OCI-LY7 (cell line): Measurements from ENCODE around the gene ATP6V1B1. TPM values are rescaled to one million over a fixed set of nuclear protein-coding genes. Genes with fewer than 3 reads are reported as not detected.
"Not testable (repeated sequence)": the region's sequence is repeated elsewhere in the genome, so short reads cannot be mapped to it uniquely, and the experiment has no call there.

Experiments
- BruUV-seq: library from RNA; stranded (reverse); fragments of 400-500 nt; replicated peaks from 2 replicates; lab custom pipeline; 2021; lab: Mats Ljungman, UMichigan
- CTCF ChIA-PET: fragments of 300-600 bp; sonication (Branson Sonifier 250); formaldehyde crosslinking; loops from one replicate; lab custom pipeline; 2022; ENCODE audit warnings: antibody characterized with exemption; ENCODE audit not compliant: unreplicated experiment; lab: Charles Lee
- POLR2A ChIA-PET: fragments of 300-600 bp; sonication (Branson Sonifier 250); formaldehyde crosslinking; loops from one replicate; lab custom pipeline; 2022; ENCODE audit warnings: antibody characterized with exemption; lab: Charles Lee
- DNase-seq: peaks from one replicate; pipeline ENCODE4 v3.0.0-alpha.2; 2015; ENCODE audit warnings: low spot score
- H2AFZ ChIP-seq: fragments of 200-600 bp; sonication (generic), shearing (Covaris generic); 2 replicates; pipeline ENCODE4 v1.6.1; 2014; ENCODE audit warnings: mild to moderate bottlenecking, antibody characterized with exemption, low read length, moderate library complexity
- H3K27ac ChIP-seq: fragments of 200-600 bp; sonication (generic); 2 replicates; pipeline ENCODE4 v1.5.1; 2014; ENCODE audit warnings: mixed run types, low read depth, mild to moderate bottlenecking, moderate library complexity, low read length, inconsistent platforms; ENCODE audit not compliant: poor library complexity, severe bottlenecking
- H3K36me3 ChIP-seq: fragments of 200-600 bp; sonication (generic); 2 replicates; pipeline ENCODE4 v1.6.1; 2014; ENCODE audit warnings: mild to moderate bottlenecking, antibody characterized with exemption, low read length, moderate library complexity, mixed read lengths; ENCODE audit not compliant: insufficient read depth
- H3K4me1 ChIP-seq: fragments of 200-600 bp; sonication (generic); 2 replicates; pipeline ENCODE4 v1.5.1; 2014; ENCODE audit warnings: mild to moderate bottlenecking, low read length; ENCODE audit not compliant: insufficient read depth, poor library complexity, severe bottlenecking
- H3K4me2 ChIP-seq: fragments of 200-600 bp; sonication (generic); 2 replicates; pipeline ENCODE4 v1.6.1; 2014; ENCODE audit warnings: mild to moderate bottlenecking, low read length
- H3K4me3 ChIP-seq: fragments of 200-600 bp; sonication (generic); 2 replicates; pipeline ENCODE4 v1.5.1; 2014; ENCODE audit warnings: mild to moderate bottlenecking, low read depth, low read length; ENCODE audit not compliant: poor library complexity, severe bottlenecking
- H3K79me2 ChIP-seq: fragments of 200-600 bp; sonication (generic); 2 replicates; pipeline ENCODE4 v1.6.1; 2016; ENCODE audit warnings: low read depth, mild to moderate bottlenecking, low read length, moderate library complexity, mixed read lengths; ENCODE audit not compliant: insufficient read depth
- H3K9me2 ChIP-seq: fragments of 200-600 bp; sonication (generic); 2 replicates; pipeline ENCODE4 v1.6.1; 2016; ENCODE audit warnings: mild to moderate bottlenecking, low read length, mixed read lengths; ENCODE audit not compliant: insufficient read depth
- H3K9me3 ChIP-seq: fragments of 200-600 bp; sonication (generic); 2 replicates; pipeline ENCODE4 v1.6.1; 2014; ENCODE audit warnings: mild to moderate bottlenecking, mixed run types, low read length, mixed read lengths
- H4K20me1 ChIP-seq: fragments of 200-600 bp; sonication (generic); 2 replicates; pipeline ENCODE4 v1.6.1; 2014; ENCODE audit warnings: mild to moderate bottlenecking, antibody characterized with exemption, low read length, moderate library complexity, mixed read lengths; ENCODE audit not compliant: insufficient read depth
- CTCF ChIP-seq: fragments of 200-600 bp; sonication (generic); conservative IDR thresholded peaks from 2 replicates; pipeline ENCODE4 v1.5.1; 2014; ENCODE audit warnings: mild to moderate bottlenecking, antibody characterized with exemption, low read length, moderate library complexity, mixed read lengths
- EZH2phosphoT487 ChIP-seq: fragments of 200-600 bp; sonication (generic); IDR thresholded peaks from 2 replicates; pipeline ENCODE4 v1.6.1; 2018; ENCODE audit warnings: low read depth, borderline replicate concordance, mild to moderate bottlenecking, mixed run types, antibody characterized with exemption, low read length, moderate library complexity, mixed read lengths
- intact Hi-C: fragments of 100-400 bp; cut with micrococcal nuclease; formaldehyde crosslinking; loops from one replicate; pipeline ENCODE4 v1.10.0; 2022; ENCODE audit not compliant: unreplicated experiment
- total RNA-seq, 2 experiments: library from RNA; depleted of rRNA in 1 of 2; stranded (reverse); fragments of >200 nt in 1 of 2; shearing (Covaris generic) in 1 of 2; gene quantifications; 2 replicates each; pipeline ENCODE4 v1.2.3, GENCODE V29; 2014 to 2022

Gene ATP6V1B1
- total RNA-seq, 2 experiments from 2014 or later, result not detected

DNA sequence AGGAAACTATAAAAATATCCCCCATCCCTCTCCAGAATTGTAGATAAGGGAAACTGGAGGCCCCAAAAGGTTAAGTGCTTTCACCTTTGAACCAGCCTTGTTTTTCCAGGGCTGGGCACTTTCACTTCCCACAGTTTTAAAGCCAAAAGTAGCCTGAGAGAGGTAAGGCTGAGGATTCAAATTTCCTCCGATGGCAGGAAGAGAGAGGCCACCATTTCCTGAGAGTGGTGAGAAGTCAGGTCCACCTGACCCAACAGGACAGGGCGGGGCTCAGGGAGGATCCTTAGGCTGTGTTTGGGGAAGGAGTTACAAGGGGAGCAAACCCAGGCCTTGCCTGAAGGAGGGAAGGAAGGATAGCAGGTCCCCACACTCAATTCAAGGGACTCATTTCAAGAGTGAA, 63.7 kb downstream of the ATP6V1B1 start:
- POLR2A ChIA-PET, result interaction anchor here (1.0 kb wide), 1 partner anchor 69 kb away, joined by 3 read pairs; the partner anchor contains the start of gene NAGK
- Histone ChIP-seq H3K27ac (no peak overlapping the region), H2AFZ (no peak overlapping the region), H4K20me1 (no peaks in the 10 kb centered on the region), H3K4me1 (peaks cover 22% of the 10 kb centered on the region), H3K36me3 (peaks cover 1% of the 10 kb centered on the region; the same call in 1 of the 2 replicates), H3K79me2 (peaks cover 2% of the 10 kb centered on the region), H3K4me2 (no peak overlapping the region), H3K4me3 (no peak overlapping the region), H3K9me2 (no peaks in the 10 kb centered on the region), H3K9me3 (no peaks in the 10 kb centered on the region)
- no peak for TF ChIP-seq EZH2phosphoT487
- no peak for TF ChIP-seq CTCF
- DNase-seq, result no peak
- CTCF ChIA-PET, result no interaction called here
- intact Hi-C loops, result no loop called here
- no TSS peak for BruUV-seq

- H3K4me2 ChIP-seq, H3K9me3 ChIP-seq, BruUV-seq, H3K9me2 ChIP-seq, H3K36me3 ChIP-seq, CTCF ChIA-PET, H2AFZ ChIP-seq, H4K20me1 ChIP-seq, intact Hi-C loops, H3K79me2 ChIP-seq, H3K27ac ChIP-seq, DNase-seq, H3K4me3 ChIP-seq: not testable (repeated sequence)
- POLR2A ChIA-PET, result interaction anchor here (1.0 kb wide), 1 partner anchor 69 kb away, joined by 3 read pairs; the partner anchor contains the start of gene NAGK
- H3K4me1 ChIP-seq, result peaks cover 22% of the 10 kb centered on the region
Measured at GRCh38 chr2:70999931-71000330, 64.2 kb downstream of the ATP6V1B1 start.

DNA sequence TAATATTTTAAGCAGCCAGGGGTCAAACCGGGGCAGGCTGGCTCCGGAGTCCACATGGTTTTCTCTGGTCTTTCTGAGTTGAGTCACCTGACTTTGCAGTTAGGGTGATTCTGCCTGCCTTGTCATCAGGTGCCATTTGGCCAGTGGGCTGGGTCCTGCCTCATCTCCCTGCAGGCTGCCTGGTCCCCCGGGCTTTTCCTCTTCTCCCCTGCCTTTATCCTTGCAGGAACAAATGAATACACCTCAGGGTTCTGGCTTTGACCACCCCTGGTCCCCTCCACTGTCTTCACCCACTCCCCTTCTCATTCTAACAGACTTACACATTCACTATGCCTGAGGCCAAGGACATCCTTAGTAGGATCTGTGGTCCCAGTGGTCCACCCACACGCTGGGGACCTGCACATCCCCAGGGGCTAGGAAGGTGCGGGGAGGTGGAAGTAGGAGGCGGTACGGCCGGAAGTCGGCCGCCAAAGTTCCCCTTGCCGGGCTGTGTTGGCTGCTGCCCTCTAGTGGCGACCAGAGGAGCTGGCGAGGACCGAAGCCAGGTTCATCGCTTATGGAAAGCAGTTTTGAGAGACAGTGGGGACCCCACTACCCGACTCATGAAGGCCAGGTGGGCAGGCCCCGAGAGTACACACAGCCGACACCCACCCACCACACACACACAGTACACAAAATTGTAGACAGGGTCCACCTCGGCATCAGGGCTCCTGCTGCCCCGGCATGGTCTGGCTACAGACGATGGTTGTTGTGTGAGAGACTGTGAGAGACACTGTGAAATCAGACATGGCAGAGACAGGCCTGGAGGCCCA, 65.3 kb downstream of the ATP6V1B1 start:
- H3K79me2 ChIP-seq, result no peaks in the 10 kb centered on the region
- DNase-seq, result peak; percentile 87
- peak overlapping the region; percentile 92 for H2AFZ ChIP-seq
- H3K4me3 ChIP-seq, result peak overlapping the region; percentile 63
- no peaks in the 10 kb centered on the region for H3K36me3 ChIP-seq
- H3K9me2 ChIP-seq, result no peaks in the 10 kb centered on the region
- H3K4me2 ChIP-seq, result peak overlapping the region; percentile 67
- no peaks in the 10 kb centered on the region for H3K9me3 ChIP-seq
- H4K20me1 ChIP-seq, result no peaks in the 10 kb centered on the region
- H3K4me1 ChIP-seq, result peaks cover 17% of the 10 kb centered on the region
- intact Hi-C loops, result no loop called here
- BruUV-seq, result no TSS peak
- H3K27ac ChIP-seq, result no peak overlapping the region
- TF ChIP-seq CTCF (peak; percentile 96), EZH2phosphoT487 (no peak)
- ChIA-PET CTCF (interaction anchor here (0.6 to 1.4 kb wide), 4 partner anchors 70 to 155 kb away, joined by 3 to 6 read pairs (median 3); no protein-coding TSS in a partner anchor), POLR2A (interaction anchor here (1.5 kb wide), 1 partner anchor 226 kb away, joined by 3 read pairs; the partner anchor contains the start of gene PAIP2B)
